Bone marrow (tissue), 2 donors: ENCODE measurements around the gene SIGLEC8.
A peak's percentile ranks its signal among the peaks of the same experiment; 100 is the strongest.
"Not testable (repeated sequence)": the region's sequence is repeated elsewhere in the genome, so short reads cannot be mapped to it uniquely, and the experiment has no call there.

Experiments used
- DNase-seq, 2 donors: peaks; one replicate each; lab custom pipeline; 2025; lab: John Stamatoyannopoulos, UW

Gene SIGLEC8

DNA sequence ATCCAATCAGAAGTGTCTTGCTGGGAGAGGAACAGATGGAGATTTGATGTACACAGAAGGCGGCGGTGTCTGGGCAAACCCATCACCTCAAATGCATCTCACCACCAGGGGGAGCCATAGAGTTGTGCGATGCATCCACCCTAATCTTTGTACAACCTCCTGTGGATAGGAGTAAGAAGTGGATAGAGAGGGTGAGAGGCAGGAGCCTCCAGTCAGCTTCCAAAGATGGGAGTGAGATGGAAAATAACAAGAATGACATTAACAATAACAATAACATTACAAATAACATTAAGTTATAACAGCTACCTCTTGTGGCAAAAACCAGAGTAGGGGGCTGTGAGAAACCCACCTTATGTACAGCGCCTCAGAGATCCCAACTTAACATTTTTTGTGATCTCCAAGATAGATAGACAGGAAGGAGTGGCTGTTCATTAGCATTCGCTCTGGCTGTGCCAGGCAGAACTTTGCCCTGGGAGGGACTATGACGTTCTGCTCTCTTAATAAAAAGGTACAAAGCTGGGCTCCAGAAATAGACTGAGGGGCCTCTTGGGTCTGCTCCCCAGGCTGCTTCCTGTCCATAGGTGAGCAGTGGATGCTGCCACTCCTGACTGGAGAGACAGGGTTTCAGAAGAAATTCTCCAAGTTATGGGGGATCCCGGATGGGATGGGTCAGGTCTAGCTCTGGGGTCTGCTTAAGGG is 14.9 kb upstream of the SIGLEC8 start:
- DNase-seq: peak; percentile 39 to 47

DNA sequence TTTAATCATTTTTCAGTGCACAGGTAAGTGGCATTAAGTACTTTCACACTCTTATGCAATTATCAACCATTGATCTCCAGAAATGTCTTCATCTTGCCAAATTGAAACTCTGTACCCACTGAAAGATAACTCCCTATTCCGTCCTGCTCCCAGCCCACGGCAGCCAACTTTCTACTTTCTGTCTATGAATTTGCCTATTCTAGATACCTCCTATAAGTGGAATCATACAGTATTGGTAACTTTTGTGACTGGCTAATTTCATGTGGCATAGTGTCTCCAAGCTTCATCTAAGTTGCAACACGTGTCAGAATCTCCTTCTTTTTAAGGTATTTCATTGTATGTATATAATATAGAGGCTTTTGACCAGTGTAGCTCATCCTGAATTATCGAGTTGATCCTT is 14.4 kb upstream of the SIGLEC8 start:
- DNase-seq: no peak

DNA sequence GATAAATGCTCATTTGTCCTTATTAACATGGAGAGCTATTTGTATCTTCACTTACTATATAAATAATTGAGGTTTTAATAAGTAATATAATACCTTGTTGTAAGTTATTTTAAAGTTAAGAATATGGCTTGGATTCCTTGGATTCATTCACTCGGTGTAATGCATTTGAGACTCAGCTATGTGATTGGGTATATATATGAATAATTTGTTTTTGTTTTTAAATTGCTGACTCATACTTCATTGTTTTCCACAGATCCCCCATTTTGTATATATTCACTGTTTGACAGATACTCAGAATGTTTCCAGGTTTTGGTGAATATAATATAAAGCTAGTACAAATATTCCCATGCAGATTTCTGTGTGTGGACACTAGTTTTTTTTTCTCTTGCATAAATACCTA is 13.3 kb upstream of the SIGLEC8 start:
- no peak for DNase-seq

DNA sequence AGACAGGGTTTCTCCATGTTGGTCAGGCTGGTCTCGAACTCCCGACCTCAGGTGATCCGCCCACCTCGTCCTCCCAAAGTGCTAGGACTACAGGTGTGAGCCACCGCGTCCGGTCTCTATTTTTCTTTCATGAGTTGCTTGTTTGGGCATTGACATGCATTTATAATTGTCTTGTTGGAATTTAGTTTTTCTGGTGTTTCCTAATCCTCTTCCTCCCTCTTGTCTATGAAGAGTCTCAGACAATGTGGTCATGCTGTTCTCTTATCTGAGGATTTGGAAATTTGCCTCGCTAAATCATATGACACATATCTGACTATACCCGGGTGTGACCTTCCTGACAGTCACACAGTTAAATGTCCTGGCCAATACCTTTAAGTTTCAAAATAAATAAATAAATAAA is 12.7 kb upstream of the SIGLEC8 start:
- DNase-seq: no peak

DNA sequence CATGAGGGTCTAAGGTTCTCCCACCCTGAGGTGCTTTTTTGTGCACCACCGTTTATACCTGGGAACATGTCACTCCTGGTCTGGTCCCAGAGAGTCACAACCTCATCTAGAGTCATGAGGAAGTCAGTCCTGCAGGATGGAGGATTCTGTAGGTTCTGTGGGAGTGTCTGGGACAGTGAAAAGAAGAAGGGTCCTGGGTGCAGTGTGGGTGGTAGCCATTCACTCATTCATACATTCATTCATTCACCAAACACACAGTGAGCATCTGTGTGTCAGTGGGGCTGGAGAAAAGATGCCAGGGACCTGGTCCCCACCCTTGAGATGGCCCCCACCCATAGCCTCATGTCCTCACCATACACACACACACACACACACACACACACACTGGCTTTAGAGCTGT is 11.4 kb upstream of the SIGLEC8 start:
- no peak for DNase-seq

DNA sequence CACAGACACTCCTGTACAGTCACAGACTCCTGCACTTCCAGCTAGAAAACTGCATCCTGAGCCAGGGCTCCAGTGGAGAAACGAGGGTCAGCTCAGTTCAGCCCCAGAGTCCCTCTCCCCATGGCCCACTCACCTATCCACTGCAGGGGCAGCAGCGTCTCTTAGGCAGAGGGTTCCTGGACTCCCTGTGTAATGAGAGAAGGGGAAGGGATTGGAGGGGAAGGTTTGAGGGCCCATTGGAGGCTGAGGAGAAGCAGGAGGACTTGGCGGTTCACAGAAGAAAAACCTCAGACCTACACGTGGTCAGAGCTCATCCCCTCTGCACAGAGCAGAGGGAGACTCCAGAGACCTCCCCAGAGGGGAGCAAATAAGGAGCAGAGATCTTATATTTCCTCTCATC is 10.9 kb upstream of the SIGLEC8 start:
- DNase-seq: no peak

DNA sequence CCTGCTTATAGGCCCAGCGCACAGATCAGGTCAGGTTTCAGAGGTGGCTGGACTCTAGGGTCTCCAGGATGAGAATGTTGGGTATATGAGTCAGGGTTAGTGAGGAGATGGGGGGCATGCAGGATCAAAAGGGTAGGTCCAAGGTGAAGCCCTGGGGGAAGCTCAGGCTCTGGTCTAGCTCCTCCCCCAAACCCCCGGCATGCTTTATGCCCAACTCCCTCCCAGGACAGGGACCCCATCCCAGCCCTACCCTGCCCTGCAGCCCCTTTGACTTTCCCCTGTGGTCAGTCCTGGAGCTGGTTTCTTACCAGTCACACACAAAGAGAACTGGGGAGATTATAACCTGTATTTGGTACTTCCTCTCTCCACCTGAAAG is 10.3 kb upstream of the SIGLEC8 start:
- no peak for DNase-seq

DNA sequence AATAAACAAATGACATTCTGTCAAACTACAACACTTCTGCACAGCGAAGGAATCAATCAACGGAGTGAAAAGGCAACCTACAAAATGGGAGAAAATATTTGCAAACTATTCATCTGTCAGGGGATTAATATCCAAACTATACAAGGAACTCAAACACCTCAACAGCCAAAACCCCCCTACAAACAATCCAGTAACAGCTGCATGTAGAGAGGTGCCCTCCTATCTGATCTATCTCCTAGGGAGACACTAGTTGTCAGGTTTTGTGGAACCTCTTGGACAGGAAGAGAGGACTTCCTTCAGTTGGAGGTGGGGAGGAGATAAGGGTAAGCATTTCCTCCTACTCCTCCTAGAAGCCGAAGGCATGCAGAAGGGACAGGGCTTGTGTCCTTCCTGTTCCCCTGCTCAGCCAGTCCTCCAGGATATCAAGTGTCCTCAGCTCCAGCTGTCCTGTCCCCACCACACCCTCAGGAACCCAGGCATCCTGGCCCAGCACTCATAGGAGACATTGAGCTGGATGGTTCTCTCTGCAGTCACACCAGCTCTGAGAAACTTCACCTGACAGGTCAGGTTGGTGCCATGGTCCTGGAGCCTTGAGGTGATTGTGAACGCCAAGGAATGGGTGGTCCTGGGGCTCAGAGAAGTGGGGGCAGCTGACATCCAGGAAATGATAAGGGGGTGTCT is 9.8 kb upstream of the SIGLEC8 start:
- DNase-seq: peak in 1 of 2 donors; percentile 15

DNA sequence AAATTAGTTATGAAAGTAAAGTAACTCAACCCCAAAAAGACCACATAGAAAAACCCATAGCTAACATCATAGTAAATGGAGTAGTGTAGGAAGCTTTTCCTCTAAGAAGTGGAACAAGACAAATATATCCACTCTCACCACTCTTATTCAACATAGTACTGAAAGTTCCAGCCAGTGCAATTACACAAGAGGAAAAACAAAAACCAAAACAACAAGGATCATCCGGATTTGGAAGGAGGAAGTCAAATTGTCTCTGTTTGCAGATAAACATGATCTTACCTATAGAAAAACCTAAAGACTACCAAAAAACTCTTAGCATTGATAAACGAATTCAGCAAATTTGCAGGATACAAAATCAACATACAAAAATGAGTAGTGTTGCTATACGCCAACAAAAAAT is 8.5 kb upstream of the SIGLEC8 start:
- DNase-seq: no peak

DNA sequence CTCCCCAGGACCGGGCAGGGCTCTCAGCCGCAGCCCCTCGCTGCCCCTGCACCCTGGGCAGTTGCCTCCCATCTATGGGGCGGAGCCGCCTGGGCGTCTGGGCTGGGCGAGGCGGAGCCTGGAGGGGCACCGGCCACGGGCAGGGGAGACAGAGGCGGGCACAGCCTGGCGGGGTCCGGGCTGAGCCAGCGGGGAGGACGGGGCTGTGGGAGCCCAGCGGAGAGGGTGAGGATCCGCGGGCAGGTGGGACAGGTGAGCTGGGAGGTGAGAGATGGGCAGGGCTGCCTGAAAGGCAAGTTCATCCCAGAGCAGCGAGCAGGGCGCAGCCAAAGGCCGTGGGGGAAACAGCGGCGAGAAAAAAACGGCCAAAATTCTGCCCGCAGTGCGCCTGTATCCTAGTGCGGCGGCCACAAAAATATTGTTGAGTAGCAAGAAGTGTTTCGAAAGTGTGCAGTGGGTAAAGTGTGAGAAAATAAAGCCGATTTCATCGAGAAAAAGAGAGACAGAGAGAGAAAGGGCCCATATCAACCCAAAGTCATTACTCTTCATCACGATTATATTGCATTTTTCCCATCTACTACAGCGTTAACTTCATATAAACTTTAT is 5.8 kb upstream of the SIGLEC8 start:
- not testable (repeated sequence) for DNase-seq

DNA sequence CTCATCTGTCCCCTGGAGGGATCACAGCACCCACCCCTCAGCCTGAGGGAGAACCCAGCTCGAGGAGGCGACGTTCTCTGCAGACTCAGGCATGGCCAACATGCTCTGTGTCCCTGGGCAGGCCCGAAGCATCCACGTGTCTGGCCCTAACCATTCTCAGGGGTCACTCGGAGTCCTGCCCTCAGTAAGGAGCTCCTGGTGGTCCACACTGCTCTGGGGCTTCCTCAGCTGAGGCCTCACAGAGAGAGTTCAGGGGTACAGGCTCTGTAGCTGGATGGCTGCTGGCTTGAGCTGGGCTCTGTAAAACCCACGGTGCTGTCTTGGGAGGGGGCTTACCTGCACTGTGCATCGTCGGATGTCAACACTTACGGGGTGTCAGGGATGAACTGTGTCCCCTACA is 4.4 kb upstream of the SIGLEC8 start:
- no peak for DNase-seq

DNA sequence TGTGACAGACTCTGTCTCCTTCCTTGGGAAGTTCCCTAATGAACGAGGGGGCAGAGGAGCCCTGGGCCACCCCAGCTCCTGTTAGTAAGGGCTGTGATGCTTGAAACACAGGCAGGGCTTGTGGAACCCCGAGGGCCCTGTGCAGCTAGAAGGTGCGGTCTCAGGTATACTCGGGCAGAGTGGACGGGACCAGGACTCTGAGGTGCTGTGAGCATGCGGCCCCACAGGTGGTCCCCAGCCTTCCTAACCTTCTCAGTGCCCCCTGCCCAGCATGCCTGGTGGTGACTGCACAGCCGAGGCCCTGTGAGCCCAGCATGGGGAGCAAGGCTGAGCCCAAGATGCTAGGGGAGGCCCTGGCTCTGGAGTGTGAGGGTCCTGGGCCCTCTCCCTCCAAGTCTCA is 4.0 kb upstream of the SIGLEC8 start:
- DNase-seq: no peak

DNA sequence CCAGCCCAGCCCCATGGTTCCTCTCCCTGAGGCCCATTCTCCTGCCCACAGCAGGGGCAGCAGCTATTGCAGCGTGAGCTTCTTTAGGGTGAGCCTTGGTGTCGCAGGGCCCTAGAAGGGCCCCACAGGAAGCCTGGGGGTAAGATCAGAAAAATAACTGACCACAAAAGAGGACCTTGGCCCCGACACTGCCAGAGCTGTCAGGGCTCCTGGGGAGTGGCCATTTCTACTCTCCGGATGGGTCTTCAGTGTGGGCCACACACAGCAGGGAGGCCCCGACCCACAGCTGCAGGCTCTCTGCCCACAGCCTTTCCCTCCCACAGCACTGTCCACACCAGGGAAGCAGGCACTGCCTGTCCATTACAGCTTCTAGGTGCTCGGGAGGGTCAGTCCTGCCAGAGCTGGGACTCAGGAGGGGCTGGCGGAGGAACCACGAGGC is 3.5 kb upstream of the SIGLEC8 start:
- DNase-seq: no peak

DNA sequence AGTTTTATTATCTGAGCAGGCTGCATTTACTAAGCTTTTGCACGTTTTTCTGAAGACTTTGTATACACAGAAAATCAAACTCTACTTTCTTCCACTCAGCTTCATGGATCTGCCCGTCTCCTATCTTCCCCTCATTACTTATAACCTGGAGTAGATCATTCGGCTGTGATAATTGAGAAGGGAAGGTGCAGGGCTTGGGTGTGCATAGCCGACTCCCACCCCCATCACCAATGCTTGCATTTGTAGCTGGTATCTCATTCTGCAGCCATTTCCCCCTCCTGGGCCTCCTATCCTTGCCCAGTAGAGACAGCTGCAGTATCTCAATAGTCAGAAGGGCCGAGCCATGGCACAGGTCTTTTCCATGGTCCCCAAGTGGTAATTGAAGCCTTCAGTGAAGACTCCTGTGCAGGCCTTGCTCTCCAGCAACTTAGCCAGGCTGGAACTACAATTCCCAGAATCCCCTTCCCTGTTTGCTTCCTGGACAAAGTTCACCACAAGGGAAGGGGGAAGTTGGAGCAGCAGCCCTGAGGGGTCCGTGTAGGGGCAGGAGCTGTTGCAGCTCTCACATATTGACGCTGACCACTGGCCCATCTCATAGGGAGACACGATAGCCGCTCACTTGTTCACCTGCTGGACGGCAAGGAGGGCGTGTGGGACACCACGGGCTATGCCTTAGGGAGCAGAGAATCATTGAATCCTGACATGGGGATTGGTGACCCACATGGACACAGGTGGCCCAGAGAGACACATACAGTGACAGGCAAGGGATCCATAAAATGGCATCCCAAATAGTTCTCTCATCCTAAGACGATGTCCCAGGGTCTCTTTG is 2.1 kb upstream of the SIGLEC8 start:
- DNase-seq: no peak

DNA sequence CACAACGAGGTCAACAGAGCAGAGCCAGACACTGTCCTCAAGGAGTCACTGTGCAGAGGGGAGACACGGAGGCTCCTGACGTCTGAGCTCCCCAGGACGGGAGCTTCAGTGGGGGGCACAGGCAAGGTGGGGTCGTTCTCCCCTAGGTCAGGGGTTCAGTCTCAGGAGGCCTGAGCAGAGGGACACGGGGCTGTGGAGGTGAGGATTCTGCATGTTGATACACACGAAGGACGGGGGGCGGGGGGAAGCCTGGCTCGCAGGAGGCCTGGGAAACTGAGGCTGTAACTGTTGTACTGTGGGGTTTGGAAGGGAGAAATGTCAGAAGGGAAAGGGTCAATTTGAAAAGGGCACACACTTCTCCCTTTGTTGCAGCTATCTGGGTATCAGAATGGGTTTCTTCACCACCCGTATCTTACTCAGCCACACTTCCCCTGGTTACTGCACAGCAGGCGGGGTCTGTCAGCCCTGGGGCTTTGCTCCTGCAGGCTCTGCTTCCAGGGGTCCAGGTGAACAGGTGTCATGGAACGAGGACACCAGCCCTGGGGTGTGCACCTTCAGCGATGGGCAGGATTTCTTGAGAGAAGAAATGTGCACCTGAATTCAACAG is 748 bp upstream of the SIGLEC8 start:
- DNase-seq: no peak

DNA sequence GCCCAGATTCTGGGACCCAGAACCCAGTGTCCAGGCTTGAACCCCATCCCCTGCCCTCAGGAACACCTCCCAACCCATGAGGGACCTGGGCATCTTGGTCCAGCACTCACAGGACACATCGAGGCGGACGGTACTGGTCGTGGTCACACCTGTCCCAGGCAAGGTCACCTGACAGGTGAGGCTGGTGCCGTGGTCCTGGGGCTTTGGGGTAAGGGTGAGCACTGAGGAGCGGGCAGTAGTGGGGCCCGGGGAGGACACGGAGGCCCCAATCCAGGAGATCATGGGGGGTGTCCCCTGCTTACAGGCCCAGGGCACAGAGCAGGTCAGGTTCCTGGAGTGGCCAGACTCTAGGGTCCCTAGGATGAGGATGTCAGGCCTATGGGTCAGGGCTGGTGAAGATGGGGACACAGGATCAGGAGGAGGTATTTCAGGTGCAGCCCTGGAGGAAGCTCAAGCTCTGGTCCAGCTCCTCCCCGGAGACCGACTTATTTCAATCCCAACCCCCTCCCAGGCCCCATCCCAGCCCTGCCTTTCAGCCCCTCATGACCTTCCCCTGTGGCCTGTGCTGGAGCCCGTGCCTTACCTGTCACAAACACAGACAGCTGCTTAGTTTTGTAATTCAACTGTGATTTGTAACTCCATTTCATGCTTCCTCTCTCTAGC is 772 bp downstream of the SIGLEC8 start:
- DNase-seq: no peak

DNA sequence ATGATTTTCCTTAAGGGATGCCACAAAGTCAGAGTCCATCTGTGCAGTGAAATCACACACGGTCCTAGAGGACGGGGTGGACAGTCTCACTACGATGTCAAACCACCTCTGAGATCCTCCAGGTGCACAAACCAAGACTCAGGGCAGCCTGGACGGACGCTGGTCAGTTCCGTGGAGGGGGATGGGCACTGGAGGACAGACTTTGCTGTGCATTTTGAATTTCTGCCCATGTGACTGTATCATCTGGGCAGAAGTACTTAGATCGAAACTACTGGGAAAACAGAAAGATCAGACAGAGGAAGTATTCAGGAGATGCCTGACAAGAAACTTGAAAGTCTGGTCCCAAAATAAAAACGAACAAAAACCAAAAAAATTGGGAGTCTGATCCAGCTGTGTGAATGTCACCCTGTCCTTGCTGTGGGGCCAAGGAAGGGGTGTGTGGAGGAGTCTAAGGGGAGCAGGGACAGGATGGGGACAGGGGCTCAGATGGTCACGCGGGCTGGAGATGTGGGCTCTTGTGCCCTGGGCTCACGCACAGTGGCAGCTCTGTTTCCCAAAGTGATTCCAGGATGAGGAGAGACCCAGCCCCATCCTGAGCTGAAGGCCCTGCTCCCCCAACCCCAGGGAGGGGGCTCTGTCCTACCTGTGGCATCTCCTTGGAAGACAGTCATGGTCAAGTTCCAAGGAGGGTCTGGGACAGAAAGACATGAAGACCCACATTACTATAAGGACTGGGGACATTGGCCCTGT is 1.5 kb downstream of the SIGLEC8 start:
- no peak for DNase-seq

DNA sequence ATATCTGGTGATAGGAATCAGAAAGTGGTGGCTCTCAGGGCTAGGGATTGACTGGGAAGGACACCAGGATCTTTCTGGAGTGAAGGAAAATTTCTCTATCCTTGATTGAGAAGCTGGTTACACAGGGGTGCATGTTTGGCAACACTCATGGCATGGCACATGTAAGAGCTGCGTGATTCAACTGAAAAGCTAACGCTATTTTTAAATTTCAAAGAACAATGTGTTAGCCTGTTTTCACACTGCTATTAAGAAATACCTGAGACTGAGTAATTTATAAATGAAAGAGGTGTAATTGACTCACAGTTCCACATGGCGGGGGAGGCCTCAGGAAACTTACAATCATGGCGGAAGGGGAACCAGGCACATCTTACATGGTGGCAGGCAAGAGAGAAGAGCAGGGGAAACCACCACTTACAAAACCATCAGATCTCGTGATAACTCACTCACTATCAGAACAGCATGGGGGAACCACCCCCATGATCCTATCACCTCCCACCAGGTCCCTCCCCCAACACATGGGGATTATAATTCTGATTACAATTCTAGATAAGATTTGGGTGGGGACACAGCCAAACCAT is 7.4 kb downstream of the SIGLEC8 start:
- DNase-seq: no peak

DNA sequence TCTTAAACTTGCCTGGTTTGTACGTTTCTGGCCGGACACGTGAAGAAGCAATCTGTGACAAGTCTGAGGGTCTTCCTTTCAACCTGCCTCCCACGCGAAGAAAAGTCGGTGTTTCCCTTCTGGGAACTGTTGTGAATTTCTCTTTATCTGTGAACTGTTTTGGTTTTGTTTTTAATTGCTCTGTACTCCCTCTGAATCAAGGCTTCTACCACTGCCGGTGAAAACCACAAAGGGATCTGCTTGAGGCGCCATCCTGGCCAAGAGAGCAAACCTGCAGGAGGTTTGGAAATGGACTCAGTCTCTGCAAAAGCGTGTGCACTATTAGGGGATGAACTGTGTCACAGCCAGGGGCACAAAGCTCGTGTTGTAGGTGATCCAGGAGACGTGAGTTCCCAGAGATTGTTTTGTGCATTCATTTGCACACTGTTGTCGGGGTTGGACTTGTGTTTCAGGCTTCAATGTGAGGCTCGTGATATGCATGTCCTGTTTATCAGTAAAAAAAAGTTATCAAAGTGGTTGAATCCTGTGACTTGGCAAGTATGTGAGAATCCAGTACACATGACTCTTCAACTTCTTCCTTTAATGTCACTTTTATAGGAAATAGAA is 9.7 kb downstream of the SIGLEC8 start:
- DNase-seq: peak in 1 of 2 donors; percentile 5

DNA sequence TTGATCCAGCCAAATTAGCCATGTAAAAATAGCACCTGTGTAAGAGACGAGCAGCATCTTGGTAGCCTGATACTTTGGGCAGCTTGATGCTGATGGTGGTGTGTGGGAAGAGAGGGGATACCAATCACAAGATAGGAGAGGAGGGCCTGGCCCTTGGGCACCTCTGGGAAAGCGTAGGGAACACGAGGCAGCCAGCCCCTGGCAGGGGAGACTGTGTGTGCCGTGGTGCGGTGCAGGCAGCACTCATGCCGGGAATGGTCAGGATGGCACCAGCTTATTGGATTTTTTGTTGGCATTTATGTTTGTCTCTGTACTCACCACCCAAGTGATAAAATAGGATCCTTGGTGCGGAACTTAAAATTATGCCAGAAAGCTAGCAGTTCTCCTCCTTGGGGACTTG is 10.2 kb downstream of the SIGLEC8 start:
- no peak for DNase-seq
